PC-3 (cell line): ENCODE results near the gene PPHLN1.

Experiments
- CTCF ChIP-seq: fragments of 300-600 bp; sonication (generic); conservative IDR thresholded peaks from 2 replicates; pipeline ENCODE4 v1.5.1; 2017; ENCODE audit warnings: antibody characterized with exemption, low read depth, mild to moderate bottlenecking, low read length
- EZH2 ChIP-seq: fragments of 300-600 bp; sonication (generic); IDR thresholded peaks from one replicate; pipeline ENCODE4 v1.6.1; 2017; ENCODE audit warnings: antibody characterized with exemption, mild to moderate bottlenecking, low read length; ENCODE audit not compliant: unreplicated experiment
- EZH2phosphoT487 ChIP-seq: fragments of 300-600 bp; sonication (generic); IDR thresholded peaks from 2 replicates; pipeline ENCODE4 v1.6.1; 2018; ENCODE audit warnings: mild to moderate bottlenecking, antibody characterized with exemption, low read length, borderline replicate concordance

DNA sequence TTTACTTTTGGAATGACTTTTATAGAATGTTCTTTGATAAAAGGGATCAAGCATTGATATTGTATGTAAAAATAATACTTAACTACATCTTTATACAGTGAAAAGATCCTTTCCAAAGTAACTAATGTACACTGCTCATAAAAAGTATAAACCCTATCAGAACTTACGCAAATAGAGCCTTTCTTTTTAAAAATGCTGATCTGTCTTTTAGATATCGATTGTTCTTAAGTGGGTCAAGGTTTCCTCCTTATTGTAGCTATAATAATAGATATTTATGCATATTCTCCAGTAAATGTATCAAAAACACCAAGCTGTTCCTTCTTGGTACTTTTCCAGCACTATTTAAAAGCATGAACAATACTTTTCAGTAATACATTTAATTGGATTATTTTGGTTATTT, 68.5 kb downstream of the PPHLN1 start:
- no peak for TF ChIP-seq CTCF
- TF ChIP-seq EZH2phosphoT487 = no peak
- TF ChIP-seq EZH2 = no peak
